Vagina (tissue), 2 donors: ENCODE data around the gene CDKL1. TPM values are rescaled to one million over a fixed set of nuclear protein-coding genes. Genes with fewer than 3 reads are reported as not detected.
"Not testable (repeated sequence)": the region's sequence is repeated elsewhere in the genome, so short reads cannot be mapped to it uniquely, and the experiment has no call there.

ENCODE experiments used
- DNase-seq, 2 donors: peaks; one replicate each; pipeline ENCODE4 v3.0.0-alpha.2; 2017; ENCODE audit errors: extremely low spot score in 2 of 2
- H3K27ac ChIP-seq: fragments of 200-600 bp; sonication (generic); one replicate; pipeline ENCODE4 v1.5.1; 2019
- H3K27me3 ChIP-seq: fragments of 200-600 bp; sonication (generic); one replicate; pipeline ENCODE4 v1.5.1; 2019
- H3K36me3 ChIP-seq, 2 donors: fragments of 200-600 bp; sonication (generic); one replicate each; pipeline ENCODE4 v1.5.1; 2017 to 2019
- H3K4me1 ChIP-seq: fragments of 200-600 bp; sonication (generic); one replicate; pipeline ENCODE4 v1.5.1; 2019
- H3K4me3 ChIP-seq, 2 donors: fragments of 200-600 bp; sonication (generic); 1 replicate in 1 of 2; 2 replicates in 1 of 2; pipeline ENCODE4 v1.5.1; 2016 to 2019
- H3K9me3 ChIP-seq: fragments of 200-600 bp; sonication (generic); one replicate; pipeline ENCODE4 v1.5.1; 2019
- CTCF ChIP-seq, 3 experiments: fragments of 450-650 bp in 2 of 3; fragments of 200-600 bp in 1 of 3; sonication (generic) in 1 of 3; IDR thresholded peaks; one replicate each; pipeline ENCODE4 v1.5.1; 2017 to 2019; ENCODE audit warnings: antibody characterized with exemption in 3 of 3, mild to moderate bottlenecking in 2 of 3, moderate library complexity in 2 of 3
- POLR2A ChIP-seq, 2 donors: fragments of 450-650 bp; IDR thresholded peaks; one replicate each; pipeline ENCODE4 v1.6.1; 2017; ENCODE audit warnings: antibody characterized with exemption in 2 of 2, mild to moderate bottlenecking in 2 of 2, moderate library complexity in 2 of 2
- POLR2AphosphoS5 ChIP-seq, 2 donors: sonication (generic); formaldehyde crosslinking; IDR thresholded peaks; one replicate each; pipeline ENCODE4 v1.9.0; 2017; ENCODE audit warnings: antibody characterized with exemption in 2 of 2, mild to moderate bottlenecking in 2 of 2, low read depth in 1 of 2; ENCODE audit not compliant: insufficient read depth in 1 of 2
- intact Hi-C: fragments of 100-400 bp; cut with DNase I; formaldehyde crosslinking; loops from one replicate; pipeline ENCODE4 v1.15.1; 2023
- total RNA-seq: library from RNA; depleted of rRNA; stranded (reverse); fragments of >200 nt; gene quantifications from one replicate; pipeline ENCODE4 v1.2.3, GENCODE V29; 2016

CDKL1 gene
- total RNA-seq, 1 donor from 2014 or later, result 30.7 TPM

GRCh38 chr14:50363714-50364111, 33.0 kb downstream of the CDKL1 start:
- H3K4me1 ChIP-seq, result peaks cover 24% of the 10 kb centered on the region
- peak overlapping the region; percentile 26 for H3K27ac ChIP-seq
- no peaks in the 10 kb centered on the region for H3K36me3 ChIP-seq
- DNase-seq, result no peak
- peak overlapping the region; percentile 10 to 36 for H3K4me3 ChIP-seq
- H3K27me3 ChIP-seq, result no peaks in the 10 kb centered on the region
- no peak for TF ChIP-seq POLR2AphosphoS5 (IDR thresholded peaks at IDR 0.05; ENCODE audit: insufficient read depth in 1 of 2, low read depth in 1 of 2)
- TF ChIP-seq POLR2A (IDR thresholded peaks at IDR 0.05), result no peak
- no peak for TF ChIP-seq CTCF (IDR thresholded peaks at IDR 0.05)
- H3K9me3 ChIP-seq, result no peaks in the 10 kb centered on the region
- intact Hi-C loops, result no loop called here

- peak overlapping the region; percentile 10 to 36 for H3K4me3 ChIP-seq
- peaks cover 0 to 3% of the 10 kb centered on the region in 2 donors for H3K36me3 ChIP-seq
- H3K4me1 ChIP-seq, result peaks cover 24% of the 10 kb centered on the region
- no peaks in the 10 kb centered on the region for H3K27me3 ChIP-seq
- no peaks in the 10 kb centered on the region for H3K9me3 ChIP-seq
- peak overlapping the region; percentile 26 for H3K27ac ChIP-seq
- intact Hi-C loops, result no loop called here
- no peak for DNase-seq
- TF ChIP-seq CTCF (IDR thresholded peaks at IDR 0.05) (no peak), POLR2AphosphoS5 (IDR thresholded peaks at IDR 0.05; ENCODE audit: insufficient read depth in 1 of 2, low read depth in 1 of 2) (no peak), POLR2A (IDR thresholded peaks at IDR 0.05) (no peak)
Measured at GRCh38 chr14:50362764-50363713, 33.6 kb downstream of the CDKL1 start.

GRCh38 chr14:50361473-50362403, 34.9 kb downstream of the CDKL1 start:
- intact Hi-C loops, H3K27me3 ChIP-seq, DNase-seq, H3K36me3 ChIP-seq, H3K4me3 ChIP-seq, H3K27ac ChIP-seq, H3K9me3 ChIP-seq: not testable (repeated sequence)
- peaks cover 24% of the 10 kb centered on the region for H3K4me1 ChIP-seq

- H3K27me3 ChIP-seq, result no peaks in the 10 kb centered on the region
- H3K9me3 ChIP-seq, result no peaks in the 10 kb centered on the region
- H3K36me3 ChIP-seq, result peaks cover 0 to 6% of the 10 kb centered on the region in 2 donors
- H3K4me3 ChIP-seq, result no peak overlapping the region
- H3K4me1 ChIP-seq, result peaks cover 24% of the 10 kb centered on the region
- no peak overlapping the region for H3K27ac ChIP-seq
- intact Hi-C loops, result no loop called here
- no peak for TF ChIP-seq POLR2A (IDR thresholded peaks at IDR 0.05)
- no peak for TF ChIP-seq CTCF (IDR thresholded peaks at IDR 0.05)
- TF ChIP-seq POLR2AphosphoS5 (IDR thresholded peaks at IDR 0.05; ENCODE audit: insufficient read depth in 1 of 2, low read depth in 1 of 2), result no peak
- no peak for DNase-seq
Measured at GRCh38 chr14:50360851-50361250, 35.8 kb downstream of the CDKL1 start.

GRCh38 chr14:50360093-50360492, 36.6 kb downstream of the CDKL1 start:
- peaks cover 0 to 6% of the 10 kb centered on the region in 2 donors for H3K36me3 ChIP-seq
- intact Hi-C loops, result no loop called here
- no peak for DNase-seq
- TF ChIP-seq POLR2A (IDR thresholded peaks at IDR 0.05), result no peak
- no peak for TF ChIP-seq POLR2AphosphoS5 (IDR thresholded peaks at IDR 0.05; ENCODE audit: insufficient read depth in 1 of 2, low read depth in 1 of 2)
- TF ChIP-seq CTCF (IDR thresholded peaks at IDR 0.05), result no peak
- H3K27ac ChIP-seq, result no peak overlapping the region
- H3K4me1 ChIP-seq, result peaks cover 23% of the 10 kb centered on the region
- H3K4me3 ChIP-seq, result no peak overlapping the region
- no peaks in the 10 kb centered on the region for H3K27me3 ChIP-seq
- H3K9me3 ChIP-seq, result no peaks in the 10 kb centered on the region
